HepG2 (cell line): ENCODE results near the gene KLK10. TPM values are rescaled to one million over a fixed set of nuclear protein-coding genes. Genes with fewer than 3 reads are reported as not detected.

Experiments used
- ATAC-seq: fragments of 200-7000 bp; cut with Tn5 transposase; 3 replicates; pipeline ENCODE4 v1.9.1; 2020; ENCODE audit warnings: mild to moderate bottlenecking, moderate library complexity
- BruUV-seq: library from RNA; stranded (reverse); fragments of 400-500 nt; replicated peaks from 2 replicates; lab custom pipeline; 2021; lab: Mats Ljungman, UMichigan
- CTCF ChIA-PET: fragments of 300-600 bp; formaldehyde crosslinking; extraction: SDS; loops from one replicate; lab custom pipeline; 2021; ENCODE audit warnings: low total read pairs, inconsistent platforms, low intra/inter-chr PET ratio; lab: Yijun Ruan, JAX
- POLR2A ChIA-PET: fragments of 350-600 bp; sonication (Branson Sonifier 250); formaldehyde crosslinking; loops from one replicate; lab custom pipeline; 2020; ENCODE audit warnings: antibody characterized with exemption, inconsistent platforms; lab: Yijun Ruan, JAX
- DNase-seq: peaks from one replicate; pipeline ENCODE4 v3.0.0-alpha.2; 2015; ENCODE audit warnings: low spot score
- FAIRE-seq: peaks from 3 replicates; lab custom pipeline; 2011; peaks lifted over from hg19 to GRCh38; lab: Jason Lieb, UNC
- H2AFZ ChIP-seq: one replicate; pipeline ENCODE4 v1.6.1; 2011; ENCODE audit warnings: low read length, inconsistent platforms
- H3K27ac ChIP-seq: fragments of 300-600 bp; 3 replicates; pipeline ENCODE4 v1.8.0; 2011; ENCODE audit warnings: mixed run types, mild to moderate bottlenecking, mixed read lengths, low read length, inconsistent platforms; ENCODE audit not compliant: insufficient read depth; ENCODE audit errors: extremely low read length
- H3K27me3 ChIP-seq, 2 experiments: fragments of 200-600 bp in 1 of 2; 2 replicates in 1 of 2; 3 replicates in 1 of 2; pipeline versions ENCODE4 v1.6.0 to v1.8.0; 2011; ENCODE audit warnings: low read length in 2 of 2, mild to moderate bottlenecking in 2 of 2, moderate library complexity in 2 of 2, inconsistent platforms in 1 of 2; ENCODE audit not compliant: insufficient read depth in 2 of 2, control insufficient read depth in 1 of 2
- H3K36me3 ChIP-seq, 2 experiments: fragments of 200-600 bp in 1 of 2; replicated peaks in 1 of 2; 2 replicates in 1 of 2; 3 replicates in 1 of 2; pipeline versions ENCODE4 v1.5.1 to v1.8.0; 2011; ENCODE audit warnings: low read length in 2 of 2, inconsistent platforms in 1 of 2; ENCODE audit not compliant: insufficient read depth in 2 of 2, control insufficient read depth in 1 of 2
- H3K4me1 ChIP-seq: 2 replicates; pipeline ENCODE4 v1.5.1; 2012; ENCODE audit warnings: low read length, inconsistent platforms; ENCODE audit not compliant: insufficient read depth
- H3K4me2 ChIP-seq: 2 replicates; pipeline ENCODE4 v1.6.0; 2011; ENCODE audit warnings: low read depth, low read length, inconsistent platforms
- H3K4me3 ChIP-seq, 3 experiments: fragments of 200-600 bp in 1 of 3; sonication (generic), shearing (Covaris generic) in 1 of 3; replicated peaks in 1 of 3; 2 replicates each; pipeline ENCODE4 v1.5.1; 2011 to 2016; ENCODE audit warnings: low read length in 3 of 3, inconsistent platforms in 2 of 3, low read depth in 2 of 3, mild to moderate bottlenecking in 2 of 3, control low read depth in 1 of 3, mixed read lengths in 1 of 3; ENCODE audit not compliant: insufficient read depth in 1 of 3
- H3K79me2 ChIP-seq: one replicate; pipeline ENCODE4 v1.6.1; 2011; ENCODE audit warnings: low read length, inconsistent platforms; ENCODE audit not compliant: insufficient read depth
- H3K9ac ChIP-seq: 2 replicates; pipeline ENCODE4 v1.6.0; 2011; ENCODE audit warnings: mild to moderate bottlenecking, low read depth, low read length, inconsistent platforms; ENCODE audit not compliant: insufficient read depth
- H3K9me3 ChIP-seq: 2 replicates; pipeline ENCODE4 v1.5.1; 2012; ENCODE audit warnings: mild to moderate bottlenecking, low read length
- H4K20me1 ChIP-seq: 2 replicates; pipeline ENCODE4 v1.6.0; 2011; ENCODE audit warnings: inconsistent platforms, mild to moderate bottlenecking, low read length, moderate library complexity; ENCODE audit not compliant: insufficient read depth
- FOXO4 ChIP-seq: sonication (generic); formaldehyde crosslinking; conservative IDR thresholded peaks from 2 replicates; pipeline ENCODE4 v1.8.1; 2023; ENCODE audit warnings: missing genetic modification reagents
- MATR3 ChIP-seq: sonication (generic); formaldehyde crosslinking; IDR thresholded peaks from 2 replicates; pipeline ENCODE4 v1.4.0; 2020; ENCODE audit warnings: missing genetic modification reagents
- NFYB ChIP-seq: sonication (generic); formaldehyde crosslinking; IDR thresholded peaks from 2 replicates; pipeline ENCODE4 v1.4.0; 2020; ENCODE audit warnings: missing genetic modification reagents
- PLRG1 ChIP-seq: fragments of 450-650 bp; conservative IDR thresholded peaks from 2 replicates; pipeline ENCODE4 v1.6.1; 2016
- RFX3 ChIP-seq: IDR thresholded peaks from 2 replicates; pipeline ENCODE4 v1.6.1; 2016; ENCODE audit warnings: missing biosample characterization, missing genetic modification reagents
- THAP11 ChIP-seq: IDR thresholded peaks from 2 replicates; pipeline ENCODE4 v1.6.1; 2016; ENCODE audit warnings: missing biosample characterization, missing genetic modification reagents
- USF2 ChIP-seq, 2 experiments: sonication (generic) in 1 of 2; formaldehyde crosslinking in 1 of 2; IDR thresholded peaks; 2 replicates each; pipeline versions ENCODE4 v1.5.1 to v1.6.1; 2011 to 2020; ENCODE audit warnings: borderline replicate concordance in 1 of 2, low read depth in 1 of 2, low read length in 1 of 2, mild to moderate bottlenecking in 1 of 2, missing genetic modification reagents in 1 of 2, moderate library complexity in 1 of 2
- ZNF609 ChIP-seq: sonication (generic); formaldehyde crosslinking; IDR thresholded peaks from 2 replicates; pipeline ENCODE4 v1.4.0; 2020; ENCODE audit warnings: mild to moderate bottlenecking, missing genetic modification reagents, borderline replicate concordance
- ZNF703 ChIP-seq: sonication (generic); formaldehyde crosslinking; IDR thresholded peaks from 2 replicates; pipeline ENCODE4 v1.5.1; 2020; ENCODE audit warnings: missing genetic modification reagents, mild to moderate bottlenecking, moderate library complexity, borderline replicate concordance
- ZNF713 ChIP-seq: sonication (generic); formaldehyde crosslinking; IDR thresholded peaks from 2 replicates; pipeline ENCODE4 v1.4.0; 2020; ENCODE audit warnings: mild to moderate bottlenecking, missing genetic modification reagents
- WGBS: methylation state at CpG from one replicate; pipeline ENCODE4 v1.1.6; 2017; ENCODE audit warnings: low lambda C conversion rate; 5-methylcytosine and 5-hydroxymethylcytosine counted together
- in situ Hi-C: cut with HindIII; loops from 2 replicates; pipeline ENCODE4 v1.10.0; 2017; ENCODE audit warnings: low pct_unique_long_range_greater_than_20kb; ENCODE audit not compliant: extremely low pct_ligation_motif_present
- intact Hi-C: fragments of 100-400 bp; cut with micrococcal nuclease; formaldehyde crosslinking; loops from one replicate; pipeline ENCODE4 v1.10.0; 2022; ENCODE audit not compliant: unreplicated experiment
- polyA plus RNA-seq, 8 experiments: library from polyadenylated mRNA; depleted of rRNA in 3 of 8; stranded (reverse) in 7 of 8; unstranded in 1 of 8; fragments of >200 nt; fragmentation: Illumina TruSeq in 4 of 8; extraction: Trizol in 4 of 8; gene quantifications; 2 replicates each; pipeline versions ENCODE4 v1.2.1 to v1.2.3, GENCODE V29; 2011 to 2016; ENCODE audit warnings: low read depth in 4 of 8, missing spikeins in 1 of 8, mixed read lengths in 1 of 8; ENCODE audit not compliant: insufficient read depth in 1 of 8
- total RNA-seq, 5 experiments: library from RNA; depleted of rRNA; stranded (reverse); fragments of >200 nt; fragmentation: Illumina TruSeq; extraction: Trizol; gene quantifications; 2 replicates each; pipeline ENCODE4 v1.2.3, GENCODE V29; 2016; ENCODE audit warnings: low read depth in 1 of 5

The KLK10 gene
- total and polyA plus RNA-seq, 2 of the 13 experiments (the other 11 are each of a cell fraction or from before 2014, with no cell fraction given) = not detected

- POLR2A ChIA-PET = no interaction called here
- Histone ChIP-seq H3K9ac (no peak overlapping the region), H3K4me3 (no peak overlapping the region), H3K36me3 (no peaks in the 10 kb centered on the region), H4K20me1 (no peaks in the 10 kb centered on the region), H3K27ac (no peak overlapping the region), H3K4me1 (no peaks in the 10 kb centered on the region), H3K79me2 (no peaks in the 10 kb centered on the region), H2AFZ (no peak overlapping the region), H3K4me2 (no peak overlapping the region), H3K9me3 (no peaks in the 10 kb centered on the region), H3K27me3 (peaks cover 1 to 8% of the 10 kb centered on the region in 2 experiments; a peak in 1 of 5 replicates)
- intact Hi-C loops = no loop called here
- 0% methylated on average over 1 of the region's 2 CpGs for WGBS
- CTCF ChIA-PET = no interaction called here
- ATAC-seq = no peak
- no peak for TF ChIP-seq PLRG1
- TF ChIP-seq USF2 (IDR thresholded peaks at IDR 0.05; ENCODE audit: low read depth, low read length) = peak; percentile 43; the same call in 1 of the 2 replicates
- no peak; the same call in 1 of the 2 replicates for TF ChIP-seq USF2 (CRISPR knock-in tag; IDR thresholded peaks at IDR 0.05; ENCODE audit: borderline replicate concordance)
- peak; percentile 33; the same call in 1 of the 2 replicates for TF ChIP-seq NFYB (CRISPR knock-in tag)
- DNase-seq = no peak
- in situ Hi-C loops = no loop called here
- BruUV-seq = no TSS peak
- no peak for FAIRE-seq
Measured at GRCh38 chr19:50994129-50994528, 25.4 kb downstream of the KLK10 start.

GRCh38 chr19:50992666-50993035 is 26.9 kb downstream of the KLK10 start:
- Histone ChIP-seq H3K27ac (no peak overlapping the region), H3K9me3 (no peaks in the 10 kb centered on the region), H3K9ac (no peak overlapping the region), H3K79me2 (no peaks in the 10 kb centered on the region), H3K36me3 (no peaks in the 10 kb centered on the region), H3K4me3 (no peak overlapping the region), H3K27me3 (peaks cover 0 to 8% of the 10 kb centered on the region in 2 experiments; a peak in 1 of 5 replicates), H3K4me1 (no peaks in the 10 kb centered on the region), H3K4me2 (no peak overlapping the region), H2AFZ (no peak overlapping the region), H4K20me1 (no peaks in the 10 kb centered on the region)
- ChIA-PET CTCF (no interaction called here), POLR2A (no interaction called here)
- ATAC-seq (no peak), DNase-seq (no peak), FAIRE-seq (no peak)
- no TSS peak for BruUV-seq
- in situ Hi-C loops = no loop called here
- 17% methylated on average over 2 of the region's 2 CpGs for WGBS
- intact Hi-C loops = no loop called here
- no peak for TF ChIP-seq ZNF609
- TF ChIP-seq THAP11 (CRISPR knock-in tag) = no peak
- no peak for TF ChIP-seq MATR3
- TF ChIP-seq ZNF713 (CRISPR knock-in tag) = no peak
- no peak for TF ChIP-seq FOXO4 (CRISPR knock-in tag)
- TF ChIP-seq ZNF703 = no peak
- no peak for TF ChIP-seq RFX3 (CRISPR knock-in tag)
